Heart right ventricle (tissue), 16 donors: ENCODE measurements around the gene MED17. TPM values are rescaled to one million over a fixed set of nuclear protein-coding genes. Genes with fewer than 3 reads are reported as not detected.

Experiments used
- ATAC-seq, 8 donors: fragments of 200-7000 bp; cut with Tn5 transposase; one replicate each; pipeline ENCODE4 v1.9.1; 2020; ENCODE audit warnings: mild to moderate bottlenecking in 8 of 8, moderate library complexity in 8 of 8, moderate number of reproducible peaks in 1 of 8
- DNase-seq, 2 donors: peaks; one replicate each; pipeline ENCODE4 v3.0.0-alpha.2; 2020
- H3K27ac ChIP-seq, 10 donors: fragments of 200-600 bp; sonication (generic) in 2 of 10; one replicate each; pipeline versions ENCODE4 v1.5.0 to v1.8.0; 2020 to 2022; ENCODE audit warnings: mild to moderate bottlenecking in 3 of 10
- H3K27me3 ChIP-seq, 7 donors: fragments of 200-600 bp; one replicate each; pipeline ENCODE4 v1.8.0; 2021 to 2022; ENCODE audit warnings: mild to moderate bottlenecking in 2 of 7
- H3K36me3 ChIP-seq, 9 donors: fragments of 200-600 bp; sonication (generic) in 1 of 9; one replicate each; pipeline versions ENCODE4 v1.5.0 to v1.8.0; 2020 to 2022; ENCODE audit warnings: mild to moderate bottlenecking in 2 of 9
- H3K4me1 ChIP-seq, 9 donors: fragments of 200-600 bp; sonication (generic) in 1 of 9; one replicate each; pipeline versions ENCODE4 v1.5.0 to v1.8.0; 2020 to 2022; ENCODE audit warnings: mild to moderate bottlenecking in 4 of 9
- H3K4me3 ChIP-seq, 10 donors: fragments of 200-600 bp; sonication (generic) in 2 of 10; one replicate each; pipeline versions ENCODE4 v1.5.0 to v1.8.0; 2020 to 2022; ENCODE audit warnings: mild to moderate bottlenecking in 7 of 10, moderate library complexity in 2 of 10
- H3K9me3 ChIP-seq, 11 donors: fragments of 200-600 bp in 10 of 11; sonication (generic) in 2 of 11; one replicate each; pipeline versions ENCODE4 v1.5.0 to v1.8.0; 2013 to 2022; ENCODE audit warnings: mild to moderate bottlenecking in 2 of 11, control low read depth in 1 of 11, moderate library complexity in 1 of 11
- CTCF ChIP-seq, 9 donors: fragments of 200-600 bp; sonication (generic) in 2 of 9; IDR thresholded peaks; one replicate each; pipeline versions ENCODE4 v1.5.0 to v1.8.0; 2021 to 2022; ENCODE audit warnings: antibody characterized with exemption in 9 of 9, mild to moderate bottlenecking in 5 of 9, moderate library complexity in 1 of 9
- WGBS, 2 donors: extraction: QIAGEN DNeasy Blood & Tissue Kit; methylation state at CpG; one replicate each; pipeline ENCODE4 v1.1.7; 2013; ENCODE audit warnings: inconsistent platforms in 1 of 2; 5-methylcytosine and 5-hydroxymethylcytosine counted together
- intact Hi-C, 10 donors: fragments of 100-400 bp; cut with DNase I; formaldehyde crosslinking; loops; one replicate each; pipeline versions ENCODE4 v1.11.1 to v1.14.2; 2022
- polyA plus RNA-seq, 2 donors: library from polyadenylated mRNA; stranded (reverse); fragments of 200-250 nt; gene quantifications; one replicate each; pipeline ENCODE4 v1.2.3, GENCODE V29; 2013
- total RNA-seq, 10 donors: library from RNA; stranded (reverse); fragmentation: NEBNext Ultra II Directional in 3 of 10; extraction: Animal tissue kit (Norgen Biotek cat#: 25700) in 3 of 10; gene quantifications; one replicate each; pipeline versions ENCODE4 v1.2.1 to v1.2.4, GENCODE V29; 2021 to 2023
- donor health status: Arrhythmogenic right ventricular cardiomyopathy.
- donor health status: ischemic (EF 13 %, LVEDD 7.1; RV severe dilation, severe dysfunction).
- donor health status: healthy with polysubstance abuse.
- donor health status: DM: no; HTN: yes; CAD: no.
- donor health status: DM: no; HTN: no; CAD: no.
- donor health status: ischemic (EF 25% LVEDD 6.9; RV normal size, moderate dysfunction).
- donor health status: ischemic (EF 25% LVEDD 5.7; RV mildly dilated, moderate dysfunction).
- donor health status: healthy.
- donor health status: DM: yes; HTN: yes; CAD: no.
- donor health status: Ischemic cardiomyopathy.
- donor health status: ischemic (EF 35%, LVEDD 5.7; RV mildly dilated, moderate dysfunction).
- donor health status: nonischemic (EF 11% LVEDD 7.7; RV severe dilation, severe dysfunction).
- donor health status: DM: yes; HTN: yes; CAD: no.
- donor health status: PGD.
- donor health status: ischemic (EF 29% LVEDD 5.4; RV normal size, mild dysfunction).
- donor health status: nonischemic (EF 23%, LVEDD 6.1; RV moderate dilation, normal function).

MED17 gene
- total and polyA plus RNA-seq, 12 donors: 11.0 to 25.7 (median 21.5) TPM

GRCh38 chr11:93761910-93762309, 22.2 kb upstream of the MED17 start:
- Histone ChIP-seq H3K4me3 (no peak overlapping the region), H3K9me3 (peaks cover 0 to under 1% (median 0%) of the 10 kb centered on the region in 11 donors), H3K27me3 (no peaks in the 10 kb centered on the region), H3K4me1 (no peaks in the 10 kb centered on the region), H3K36me3 (peaks cover 0 to 91% (median 28%) of the 10 kb centered on the region in 9 donors), H3K27ac (no peak overlapping the region)
- WGBS, 2 donors: 97% methylated on average over 1 of the region's 1 CpG
- ATAC-seq (no peak), DNase-seq (no peak)
- no peak for TF ChIP-seq CTCF (IDR thresholded peaks at IDR 0.05)
- intact Hi-C loops: no loop called here

- no peak overlapping the region for H3K4me3 ChIP-seq
- no peaks in the 10 kb centered on the region for H3K4me1 ChIP-seq
- H3K27me3 ChIP-seq: no peaks in the 10 kb centered on the region
- 32 to 40% methylated on average over 2 of the region's 2 CpGs for WGBS, 2 donors
- peaks cover 0 to 6% (median 0%) of the 10 kb centered on the region in 11 donors for H3K9me3 ChIP-seq
- ATAC-seq (no peak), DNase-seq (no peak)
- H3K27ac ChIP-seq: no peak overlapping the region
- TF ChIP-seq CTCF (IDR thresholded peaks at IDR 0.05): no peak
- intact Hi-C loops: no loop called here
- H3K36me3 ChIP-seq: peaks cover 0 to 55% (median 8%) of the 10 kb centered on the region in 9 donors
Observed at GRCh38 chr11:93765551-93765950, 18.5 kb upstream of the MED17 start.

GRCh38 chr11:93766504-93766903, 17.6 kb upstream of the MED17 start:
- WGBS, 2 donors: 79 to 85% methylated on average over 5 of the region's 5 CpGs
- intact Hi-C loops: no loop called here
- H3K4me3 ChIP-seq: no peak overlapping the region
- ATAC-seq (no peak), DNase-seq (no peak)
- no peak for TF ChIP-seq CTCF (IDR thresholded peaks at IDR 0.05)
- H3K27me3 ChIP-seq: no peaks in the 10 kb centered on the region
- peaks cover 0 to 45% (median 8%) of the 10 kb centered on the region in 9 donors for H3K36me3 ChIP-seq
- peaks cover 0 to 6% (median 0%) of the 10 kb centered on the region in 11 donors for H3K9me3 ChIP-seq
- no peaks in the 10 kb centered on the region for H3K4me1 ChIP-seq
- H3K27ac ChIP-seq: no peak overlapping the region

GRCh38 chr11:93767018-93767417, 17.1 kb upstream of the MED17 start:
- no peak for TF ChIP-seq CTCF (IDR thresholded peaks at IDR 0.05)
- intact Hi-C loops: no loop called here

More at GRCh38 chr11:93767018-93767417, 17.1 kb upstream of the MED17 start:
- no peaks in the 10 kb centered on the region for H3K4me1 ChIP-seq
- DNase-seq: no peak
- 92 to 95% methylated on average over 3 of the region's 3 CpGs for WGBS, 2 donors
- H3K36me3 ChIP-seq: peaks cover 0 to 40% (median 8%) of the 10 kb centered on the region in 9 donors
- peaks cover 0 to 6% (median 0%) of the 10 kb centered on the region in 11 donors for H3K9me3 ChIP-seq
- no peak overlapping the region for H3K4me3 ChIP-seq
- no peaks in the 10 kb centered on the region for H3K27me3 ChIP-seq
- no peak overlapping the region for H3K27ac ChIP-seq
- ATAC-seq: no peak
